Kidney epithelial cell (primary cell): ENCODE data around the gene ENTHD1. TPM values are rescaled to one million over a fixed set of nuclear protein-coding genes. Genes with fewer than 3 reads are reported as not detected.
"Not testable (repeated sequence)": the region's sequence is repeated elsewhere in the genome, so short reads cannot be mapped to it uniquely, and the experiment has no call there.

Experiments
- DNase-seq: peaks from one replicate; pipeline ENCODE4 v3.0.0-alpha.2; 2010; ENCODE audit warnings: low read depth
- H3K27me3 ChIP-seq: 2 replicates; pipeline ENCODE4 v1.6.0; 2011; ENCODE audit warnings: low read length; ENCODE audit not compliant: control insufficient read depth, insufficient read depth
- H3K36me3 ChIP-seq: 2 replicates; pipeline ENCODE4 v1.5.1; 2011; ENCODE audit warnings: low read length; ENCODE audit not compliant: control insufficient read depth, insufficient read depth
- H3K4me3 ChIP-seq: 2 replicates; pipeline ENCODE4 v1.5.1; 2011; ENCODE audit warnings: low read depth, mild to moderate bottlenecking, control low read depth, low read length
- CTCF ChIP-seq: IDR thresholded peaks from 2 replicates; pipeline ENCODE4 v1.5.1; 2011; ENCODE audit warnings: mild to moderate bottlenecking, moderate library complexity, low read length, control low read depth, inconsistent platforms; ENCODE audit not compliant: insufficient read depth, poor library complexity, severe bottlenecking
- total RNA-seq: library from RNA; depleted of rRNA; stranded (reverse); fragments of >200 nt; gene quantifications from 2 replicates; pipeline ENCODE4 v1.2.3, GENCODE V29; 2015

Gene ENTHD1
- total RNA-seq, 1 donor from 2014 or later: not detected

- TF ChIP-seq CTCF: no peak
- no peak for DNase-seq
- Histone ChIP-seq H3K27me3 (peaks cover 9% of the 10 kb centered on the region), H3K36me3 (no peaks in the 10 kb centered on the region), H3K4me3 (no peak overlapping the region)
Measured at GRCh38 chr22:39895682-39896081, 2.1 kb upstream of the ENTHD1 start.

- H3K27me3 ChIP-seq: peaks cover 7% of the 10 kb centered on the region
- no peaks in the 10 kb centered on the region for H3K36me3 ChIP-seq
- no peak for TF ChIP-seq CTCF
- no peak for DNase-seq
- no peak overlapping the region for H3K4me3 ChIP-seq
Measured at GRCh38 chr22:39894554-39895092, 1.1 kb upstream of the ENTHD1 start.

- not testable (repeated sequence) for H3K27me3 ChIP-seq, H3K4me3 ChIP-seq, DNase-seq, H3K36me3 ChIP-seq
Measured at GRCh38 chr22:39889924-39890323, 3.6 kb downstream of the ENTHD1 start.

GRCh38 chr22:39883057-39883456 lies 10.5 kb downstream of the ENTHD1 start:
- TF ChIP-seq CTCF: no peak
- Histone ChIP-seq H3K27me3 (peaks cover 2% of the 10 kb centered on the region), H3K4me3 (no peak overlapping the region), H3K36me3 (no peaks in the 10 kb centered on the region)
- no peak for DNase-seq

- Histone ChIP-seq H3K36me3 (no peaks in the 10 kb centered on the region), H3K27me3 (peaks cover 6% of the 10 kb centered on the region), H3K4me3 (no peak overlapping the region)
- no peak for TF ChIP-seq CTCF
- no peak for DNase-seq
Measured at GRCh38 chr22:39880722-39881121, 12.8 kb downstream of the ENTHD1 start.

- DNase-seq: no peak
- Histone ChIP-seq H3K36me3 (no peaks in the 10 kb centered on the region), H3K4me3 (no peak overlapping the region), H3K27me3 (peaks cover 6% of the 10 kb centered on the region)
- no peak for TF ChIP-seq CTCF
Measured at GRCh38 chr22:39877079-39877845, 16.3 kb downstream of the ENTHD1 start.

- H3K27me3 ChIP-seq, H3K4me3 ChIP-seq, H3K36me3 ChIP-seq, DNase-seq: not testable (repeated sequence)
Measured at GRCh38 chr22:39875176-39875885, 18.2 kb downstream of the ENTHD1 start.
